ENCODE measurements around the gene CCDC148.
"Not testable (repeated sequence)": the region's sequence is repeated elsewhere in the genome, so short reads cannot be mapped to it uniquely, and the experiment has no call there.

CCDC148 gene

DNA sequence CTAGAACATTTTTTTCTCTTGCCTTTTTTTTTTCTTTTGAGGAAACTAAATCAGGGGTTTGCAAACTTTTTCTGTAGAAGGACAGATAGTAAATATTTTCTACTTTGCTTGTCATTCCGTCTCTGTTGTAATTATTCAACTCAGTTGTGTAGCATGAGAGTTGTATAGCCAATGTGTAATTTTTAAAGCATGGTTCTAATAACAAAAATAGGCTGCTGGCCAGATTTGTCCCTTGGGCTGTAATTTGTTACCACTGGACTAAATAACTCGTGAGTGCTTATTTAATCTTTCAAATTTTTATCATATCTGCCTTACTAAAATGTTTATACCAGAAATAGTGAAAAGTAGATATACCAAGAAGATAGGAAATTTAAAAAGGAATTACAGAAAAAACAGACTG, 43.0 kb downstream of the CCDC148 start:
- DNase-seq = no peak

DNA sequence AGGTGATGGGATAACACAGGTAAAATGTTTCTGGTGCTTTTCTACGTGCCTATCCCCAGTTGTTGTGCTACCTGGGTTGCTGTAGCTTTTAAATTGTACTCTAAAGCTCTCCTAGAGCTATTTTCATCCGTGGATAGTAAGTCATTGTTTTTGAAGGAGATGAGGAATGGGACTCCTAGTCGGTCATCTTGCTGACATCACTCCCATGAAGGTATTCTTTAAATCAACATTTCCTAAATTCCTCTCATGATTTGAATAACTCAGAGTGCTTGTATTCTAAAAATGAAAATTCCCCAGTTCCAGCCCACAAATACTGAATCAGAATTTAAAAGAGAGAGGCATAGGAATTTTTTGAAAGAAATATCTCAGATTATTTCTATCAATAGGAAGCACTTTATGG, 44.3 kb downstream of the CCDC148 start:
- no peak for DNase-seq

DNA sequence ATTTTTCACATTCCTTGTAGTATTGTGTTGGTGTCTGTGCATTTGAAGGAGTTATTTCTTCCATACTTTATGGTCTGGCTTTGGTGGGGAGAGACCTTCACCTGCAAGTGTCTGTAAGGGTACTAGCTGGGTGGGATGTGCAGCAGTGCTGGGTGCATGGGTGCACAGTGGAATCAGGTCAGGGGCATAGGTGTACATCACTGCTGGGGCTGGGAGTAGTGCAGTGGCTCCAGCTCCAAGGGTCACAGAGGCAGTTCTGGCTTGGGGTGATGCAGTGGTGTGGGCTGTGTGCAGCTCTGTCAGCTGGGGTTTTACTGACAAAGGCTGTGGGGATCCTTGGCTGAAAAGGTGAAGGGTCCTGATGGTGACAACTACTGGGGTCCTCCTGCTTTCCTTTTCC, 44.8 kb downstream of the CCDC148 start:
- no peak for DNase-seq

DNA sequence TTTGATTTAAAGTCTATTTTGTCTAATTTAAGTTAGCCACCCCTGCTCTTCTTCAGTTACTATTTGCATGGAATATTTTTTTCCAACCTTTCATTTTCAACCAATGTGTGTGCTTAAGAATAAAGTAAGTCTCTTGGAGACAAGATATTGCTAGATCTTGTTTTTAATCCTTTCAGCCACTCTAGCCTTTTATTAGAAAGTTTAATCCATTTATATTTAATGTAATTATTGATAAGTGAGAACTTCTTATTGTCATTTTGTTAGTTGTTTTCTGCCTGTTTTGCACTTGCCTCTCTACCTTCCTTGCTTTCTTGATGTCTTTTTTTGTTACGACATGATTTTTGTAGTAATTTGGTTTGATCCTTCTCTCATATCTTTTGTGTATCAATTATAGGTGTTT, 46.4 kb downstream of the CCDC148 start:
- DNase-seq = no peak

DNA sequence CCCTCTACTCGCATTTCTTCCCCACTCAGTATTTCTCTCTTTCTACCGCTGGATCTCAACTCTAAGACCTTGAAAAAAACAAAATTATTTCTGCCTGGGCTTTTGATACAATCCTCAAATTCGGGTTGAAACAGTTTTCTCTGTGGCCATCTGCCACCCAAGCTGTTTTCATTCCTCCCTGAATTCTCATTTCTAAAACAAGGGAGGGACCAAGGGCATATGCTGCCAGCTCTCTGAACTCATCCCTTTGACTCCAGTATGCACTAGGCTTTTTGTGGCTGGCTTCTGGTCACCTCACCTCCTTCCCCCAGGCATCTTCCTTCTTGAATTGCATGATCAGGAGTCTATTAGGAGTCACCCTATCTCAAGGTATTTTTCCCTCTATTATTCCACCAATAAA, 49.5 kb downstream of the CCDC148 start:
- no peak for DNase-seq

DNA sequence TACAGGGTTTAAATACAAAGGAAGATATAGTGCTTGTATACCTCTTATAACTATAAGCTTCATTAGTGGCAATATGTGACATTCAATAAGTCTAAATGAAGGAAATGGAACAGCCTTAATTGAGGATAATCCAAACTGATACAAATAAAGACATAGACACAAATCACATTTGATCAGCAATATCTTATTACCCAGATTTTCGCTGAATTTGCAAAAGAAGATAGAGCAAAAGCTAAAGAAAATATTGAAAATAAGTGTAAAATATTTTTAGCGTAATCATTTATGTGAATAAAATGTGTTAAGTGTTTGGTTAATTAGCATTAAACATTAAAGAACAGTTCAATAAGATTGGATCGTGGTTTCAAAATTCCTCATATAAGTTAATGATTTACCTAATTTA, 51.2 kb downstream of the CCDC148 start:
- no peak for DNase-seq

DNA sequence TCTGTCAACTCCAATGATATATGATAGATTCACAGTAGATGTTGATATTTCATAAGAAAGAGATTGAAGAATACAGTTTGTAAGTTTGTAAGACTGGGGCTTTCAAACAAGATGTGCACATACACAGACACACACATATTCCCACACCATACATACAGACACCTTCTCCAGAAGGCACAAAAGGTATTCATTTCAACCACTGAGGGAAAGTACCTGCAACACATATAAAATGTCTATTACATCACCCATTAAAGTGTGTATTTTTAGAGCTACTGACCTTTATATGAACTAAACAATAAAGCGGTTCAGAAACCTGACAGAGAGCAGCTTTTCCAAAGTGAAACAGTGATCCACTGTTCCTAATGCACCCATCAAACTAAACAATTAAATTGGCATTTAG, 53.3 kb downstream of the CCDC148 start:
- DNase-seq = no peak

DNA sequence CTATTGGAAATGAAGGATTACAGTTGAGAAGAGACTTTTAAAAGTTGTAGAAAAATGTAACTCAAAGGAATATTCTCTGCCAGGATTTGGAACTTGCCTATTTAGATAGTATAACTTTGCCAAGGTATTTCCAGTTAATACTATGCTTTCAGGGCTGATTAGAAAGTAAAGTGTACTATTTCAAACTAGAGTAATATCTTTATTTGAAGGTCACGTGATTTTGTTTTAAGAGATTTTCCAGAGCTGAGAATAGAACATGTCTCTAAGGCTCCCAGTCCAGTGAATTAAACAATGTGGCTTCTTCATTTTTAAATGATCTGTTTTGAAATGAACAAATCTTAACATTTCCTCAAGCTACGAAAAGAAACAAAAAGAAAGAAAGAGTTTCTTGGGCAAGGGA, 53.9 kb downstream of the CCDC148 start:
- DNase-seq = no peak

DNA sequence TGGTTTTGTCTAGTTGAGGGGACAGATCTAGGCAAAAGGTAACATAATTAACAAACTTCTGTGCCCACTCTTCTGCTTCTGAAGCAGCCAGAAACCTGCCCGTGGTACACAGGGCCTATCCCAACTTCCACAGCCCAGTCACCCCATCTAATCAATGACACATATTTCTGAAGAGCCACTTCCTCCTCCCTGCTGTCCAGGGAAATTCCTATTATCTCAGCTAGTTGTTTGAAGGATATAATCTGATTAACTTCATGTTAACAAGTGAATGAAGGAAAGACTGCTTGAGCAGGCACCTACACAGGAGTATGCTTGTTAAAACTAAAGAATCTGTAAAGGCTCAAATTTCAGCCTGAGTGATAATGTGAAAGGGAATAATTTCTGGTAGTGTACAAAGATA, 61.4 kb downstream of the CCDC148 start:
- DNase-seq = no peak

DNA sequence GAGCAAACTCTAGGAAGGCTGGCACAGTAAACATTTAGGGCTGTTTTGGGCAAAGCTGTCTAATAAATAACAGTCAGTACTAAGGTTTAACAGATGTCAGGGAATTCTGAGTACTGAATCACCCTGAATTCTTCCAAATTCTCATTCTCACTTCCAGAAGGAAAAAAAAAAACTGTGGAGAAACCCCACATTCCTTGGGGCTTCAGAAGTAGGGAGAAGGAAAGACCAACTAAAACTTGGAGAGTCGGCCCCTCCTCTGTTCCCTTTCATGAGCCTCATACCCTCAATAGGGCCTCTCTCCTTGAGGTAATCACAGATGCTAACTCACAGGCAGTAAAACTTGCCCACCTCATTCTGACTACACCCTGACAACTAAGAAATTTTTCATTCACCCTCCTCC, 62.1 kb downstream of the CCDC148 start:
- no peak for DNase-seq

DNA sequence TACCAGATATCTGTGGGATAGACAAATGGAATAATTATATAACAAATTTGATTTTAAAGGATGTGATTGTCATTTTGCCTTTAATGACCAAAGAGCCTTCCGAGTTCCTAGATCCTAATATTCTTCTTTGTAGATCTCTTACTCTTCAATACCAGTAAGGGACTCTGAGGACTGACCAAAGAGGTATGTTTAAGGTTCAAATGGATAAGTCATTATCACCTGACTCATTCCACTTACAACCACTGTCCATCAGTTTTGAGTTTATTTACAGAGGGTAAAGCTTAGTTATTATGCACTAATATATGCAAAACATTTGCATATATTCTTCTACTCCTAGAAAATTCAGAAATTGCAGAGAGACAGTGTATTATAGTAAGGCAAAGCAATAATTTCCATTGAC, 62.7 kb downstream of the CCDC148 start:
- no peak for DNase-seq

DNA sequence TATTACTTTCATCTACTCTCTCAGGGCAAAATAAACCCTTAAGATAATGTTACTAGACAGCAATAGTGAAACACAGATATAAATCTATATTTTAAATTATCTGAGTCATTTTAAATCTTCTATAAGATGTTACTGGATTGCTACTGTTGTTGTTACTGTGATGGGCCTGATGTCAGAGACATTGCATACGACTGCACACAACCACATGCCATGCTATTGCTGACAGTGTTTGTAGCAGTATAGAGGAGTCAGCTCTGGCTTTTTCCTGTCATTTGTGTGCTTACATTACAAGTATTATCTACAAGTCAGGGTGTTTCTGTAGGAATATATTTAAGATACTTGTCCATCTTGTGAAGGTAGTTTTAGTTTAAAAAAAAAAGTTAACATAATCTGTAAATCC, 63.9 kb downstream of the CCDC148 start:
- DNase-seq = no peak

DNA sequence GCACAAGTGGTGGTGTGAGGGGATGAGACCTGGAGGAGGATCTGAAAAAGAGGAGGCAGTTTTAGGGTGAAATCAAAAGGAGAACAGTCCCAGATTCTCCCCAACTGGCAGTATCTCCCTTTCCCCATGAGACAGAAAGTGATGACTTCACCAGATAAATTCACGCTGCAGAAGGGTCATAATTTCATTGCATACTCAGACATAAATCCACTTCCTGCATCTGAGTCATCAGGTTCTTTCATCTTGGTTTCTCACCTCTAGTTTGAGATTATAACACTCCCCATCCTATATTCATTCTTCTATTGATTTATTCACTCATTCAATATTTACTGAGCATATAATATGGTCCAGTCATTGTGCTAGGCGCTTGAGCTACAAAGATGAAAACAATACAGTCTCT, 64.7 kb downstream of the CCDC148 start:
- DNase-seq = no peak

DNA sequence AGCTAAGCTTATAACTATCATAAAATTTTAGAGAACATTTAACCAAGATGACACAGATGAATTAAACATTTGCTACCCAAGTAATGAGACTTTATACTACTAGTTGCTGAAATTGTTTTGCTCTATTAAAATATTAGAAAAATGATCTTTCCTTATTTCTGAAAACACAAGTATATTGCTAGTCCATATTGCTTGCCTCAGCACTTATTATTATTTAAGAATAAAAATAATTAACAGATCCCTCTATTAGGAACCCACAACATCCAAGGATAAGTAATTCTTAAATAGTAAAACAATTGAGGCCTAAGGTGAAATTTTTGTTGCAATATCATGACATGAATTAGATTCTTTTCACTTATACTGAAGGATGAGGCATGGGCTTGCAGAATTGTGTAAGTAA, 65.2 kb downstream of the CCDC148 start:
- no peak for DNase-seq

DNA sequence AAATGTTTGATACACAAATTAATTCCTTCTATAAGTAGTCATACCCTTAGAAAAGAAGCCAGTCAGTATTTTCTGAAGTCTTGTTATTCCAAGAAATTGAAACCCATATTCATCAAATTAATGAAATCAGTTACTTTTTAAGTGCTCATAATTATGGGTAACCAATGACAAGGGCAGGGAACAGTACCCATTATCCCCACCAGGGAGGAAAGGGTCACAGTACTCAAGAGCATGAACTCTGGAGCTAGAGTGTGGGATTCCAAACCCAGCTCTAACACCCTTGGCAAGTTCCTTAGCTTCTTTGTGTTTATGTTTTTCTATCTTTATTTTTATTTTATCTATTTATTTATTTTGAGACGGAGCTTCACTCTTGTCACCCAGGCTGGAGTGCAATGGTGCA, 68.4 kb downstream of the CCDC148 start:
- DNase-seq = no peak

DNA sequence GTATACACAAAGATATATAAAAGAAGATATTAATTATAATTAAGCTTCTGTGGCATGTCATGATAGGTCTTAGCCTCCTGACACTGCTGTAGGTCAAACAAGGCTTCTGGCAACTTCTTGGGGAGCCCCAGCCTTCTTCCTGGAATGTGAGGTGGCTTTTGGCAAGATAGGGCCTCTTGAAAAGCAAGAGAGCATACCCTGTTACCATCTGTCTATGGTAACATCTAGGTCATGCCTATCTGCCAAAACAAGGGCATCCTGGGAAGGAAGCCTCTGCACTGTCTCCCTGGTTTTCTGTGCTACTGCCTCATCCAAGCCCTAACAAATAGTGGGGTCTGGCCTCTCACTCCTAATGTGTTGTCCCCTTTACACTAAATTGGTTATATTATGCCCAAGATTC, 70.9 kb downstream of the CCDC148 start:
- DNase-seq = no peak

DNA sequence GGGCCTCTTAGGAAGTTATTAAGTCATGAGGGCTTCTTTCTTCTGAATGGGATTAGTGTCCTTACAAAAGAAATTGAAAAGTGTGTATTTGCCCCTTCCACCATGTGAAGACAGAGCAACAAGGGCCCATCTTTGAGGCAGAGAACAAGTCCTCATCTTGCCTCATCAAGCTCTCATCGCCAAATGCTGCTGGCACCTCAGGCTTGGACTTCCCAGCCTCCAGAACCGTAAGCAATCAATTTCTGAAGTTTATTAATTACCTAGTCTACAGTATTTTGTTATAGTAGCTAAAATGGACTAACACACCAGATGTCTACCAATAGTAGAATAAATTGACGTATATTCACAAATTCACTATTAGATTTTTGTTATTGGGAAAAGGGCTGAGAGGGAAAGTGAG, 74.6 kb downstream of the CCDC148 start:
- DNase-seq = no peak

DNA sequence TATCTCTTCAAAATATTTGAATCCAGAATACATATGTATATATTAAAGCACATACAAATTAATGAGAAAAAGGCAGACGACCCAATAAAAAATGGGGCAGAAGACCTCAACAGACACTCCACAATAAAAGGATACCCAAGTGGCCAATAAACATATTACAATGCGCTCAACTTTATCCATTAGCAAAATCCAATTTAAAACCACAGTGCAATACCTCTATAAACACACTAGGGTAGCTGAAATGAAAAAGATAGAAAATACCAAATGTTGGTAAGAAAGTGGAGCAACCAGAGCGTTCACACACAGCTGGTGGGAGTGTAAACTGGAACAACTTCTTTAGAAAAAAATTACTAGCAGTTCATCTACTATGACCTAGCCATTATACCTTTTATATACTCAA, 75.3 kb downstream of the CCDC148 start:
- no peak for DNase-seq

DNA sequence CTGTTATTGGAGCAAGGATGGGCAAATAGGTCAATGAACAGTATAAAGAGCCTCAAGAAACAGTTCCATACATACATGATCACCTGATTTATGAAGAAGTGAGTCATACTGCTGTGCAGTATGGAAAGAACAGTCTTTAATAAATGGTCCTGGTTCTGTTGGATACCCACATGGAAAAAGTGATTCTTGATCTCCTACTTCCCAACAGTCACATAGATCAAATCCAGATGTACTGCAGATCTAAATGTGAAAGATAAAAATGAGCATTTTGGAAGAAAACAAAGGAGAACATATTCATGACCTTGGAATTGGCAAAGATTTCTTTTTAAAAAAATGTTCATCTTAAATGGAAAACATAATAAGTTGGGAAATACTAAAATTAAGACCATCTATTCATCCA, 75.8 kb downstream of the CCDC148 start:
- DNase-seq = no peak

DNA sequence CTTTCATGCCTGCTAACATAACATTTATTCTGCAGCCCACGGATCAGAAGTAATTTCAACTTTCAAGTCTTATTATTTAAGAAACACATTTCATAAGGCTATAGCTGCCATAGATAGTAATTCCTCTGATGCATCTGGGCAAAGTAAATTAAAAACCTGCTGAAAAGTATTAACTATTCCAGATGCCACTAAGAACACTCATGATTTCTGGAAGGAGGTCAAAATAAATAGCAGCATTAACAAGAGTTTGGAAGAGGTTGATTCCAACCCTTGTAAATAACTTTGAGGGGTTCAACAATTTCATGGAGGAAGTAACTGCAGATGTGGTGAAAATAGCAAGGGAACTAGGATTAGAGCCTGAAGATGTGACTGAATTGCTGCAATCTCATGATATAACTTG, 77.6 kb downstream of the CCDC148 start:
- no peak for DNase-seq

DNA sequence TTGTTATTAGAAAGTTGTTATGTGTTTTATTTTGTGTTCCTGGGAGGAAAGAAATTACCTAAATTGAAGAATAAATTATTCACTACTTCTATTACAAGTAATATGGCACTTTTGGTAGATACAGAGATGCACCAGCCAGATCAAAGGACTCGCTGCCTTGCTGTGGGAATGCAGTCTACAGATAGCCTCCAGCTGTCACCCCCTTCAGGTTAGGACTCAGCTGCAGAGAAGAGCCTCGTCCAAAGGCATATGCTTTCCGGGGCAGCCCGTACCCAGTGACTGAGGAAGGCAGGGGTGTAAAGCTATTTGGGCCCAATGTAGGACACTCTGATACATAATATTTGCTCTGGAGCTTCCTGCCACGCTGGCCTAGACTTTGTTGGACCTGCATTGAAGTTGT, 90.2 kb downstream of the CCDC148 start:
- no peak for DNase-seq

DNA sequence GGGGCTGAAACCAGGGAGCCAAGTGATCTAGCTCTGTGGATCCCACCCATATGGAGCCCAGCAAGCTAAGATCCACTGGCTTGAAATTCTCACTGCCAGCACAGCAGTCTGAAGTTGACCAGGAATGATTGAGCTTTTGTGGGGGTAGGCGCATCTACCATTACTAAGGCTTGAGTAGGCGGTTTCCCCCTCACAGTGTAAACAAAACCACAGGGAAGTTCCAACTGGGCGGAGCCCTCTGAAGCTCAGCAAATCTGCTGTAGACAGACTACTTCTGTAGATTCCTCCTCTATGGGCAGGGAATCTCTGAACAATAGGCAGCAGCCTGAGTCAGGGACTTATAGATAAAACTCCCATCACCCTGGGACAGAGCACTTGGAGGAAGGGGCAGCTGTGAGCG, 96.7 kb downstream of the CCDC148 start:
- no peak for DNase-seq

DNA sequence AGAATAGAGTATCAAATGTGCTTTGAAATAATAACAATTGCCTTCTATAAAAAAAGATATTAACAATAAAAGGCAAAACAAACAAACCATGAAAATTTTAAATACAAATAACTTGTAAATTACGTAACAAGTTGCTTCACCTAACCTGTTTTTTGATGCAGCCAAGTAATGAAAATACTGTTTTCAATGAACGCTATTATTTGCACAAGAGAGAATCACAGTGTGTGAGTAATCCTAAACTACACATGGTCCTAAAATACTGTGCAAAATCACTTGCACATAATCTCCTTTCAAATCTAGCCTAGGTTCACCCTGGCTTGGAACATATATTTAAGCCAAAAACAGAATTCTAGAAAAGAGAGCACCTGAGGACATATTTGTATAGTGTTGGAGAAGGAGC, 98.9 kb downstream of the CCDC148 start:
- DNase-seq = no peak

DNA sequence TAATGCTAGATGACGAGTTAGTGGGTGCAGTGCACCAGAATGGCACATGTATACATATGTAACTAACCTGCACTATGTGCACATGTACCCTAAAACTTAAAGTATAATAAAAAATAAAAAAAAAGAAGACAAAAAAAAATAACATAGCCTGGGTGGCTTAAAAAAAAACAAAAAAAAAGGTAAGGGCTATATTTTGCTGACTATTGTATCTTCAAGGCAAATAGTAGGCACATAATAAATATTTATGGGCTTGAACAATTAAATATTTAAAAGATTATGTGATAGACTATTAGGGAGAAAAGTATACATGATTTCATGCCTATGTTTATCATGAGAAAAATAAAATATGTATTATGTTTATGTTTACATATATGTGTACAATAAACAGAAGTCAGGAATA, 99.4 kb downstream of the CCDC148 start:
- DNase-seq = no peak

DNA sequence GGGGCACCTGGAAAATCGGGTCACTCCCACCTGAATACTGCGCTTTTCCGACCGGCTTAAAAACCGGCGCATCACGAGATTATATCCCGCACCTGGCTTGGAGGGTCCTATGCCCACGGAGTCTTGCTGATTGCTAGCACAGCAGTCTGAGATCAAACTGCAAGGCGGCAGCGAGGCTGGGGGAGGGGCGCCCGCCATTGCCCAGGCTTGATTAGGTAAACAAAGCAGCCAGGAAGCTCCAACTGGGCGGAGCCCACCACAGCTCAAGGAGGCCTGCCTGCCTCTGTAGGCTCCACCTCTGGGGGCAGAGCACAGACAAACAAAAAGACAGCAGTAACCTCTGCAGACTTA, 105.1 kb downstream of the CCDC148 start:
- not testable (repeated sequence) for DNase-seq

DNA sequence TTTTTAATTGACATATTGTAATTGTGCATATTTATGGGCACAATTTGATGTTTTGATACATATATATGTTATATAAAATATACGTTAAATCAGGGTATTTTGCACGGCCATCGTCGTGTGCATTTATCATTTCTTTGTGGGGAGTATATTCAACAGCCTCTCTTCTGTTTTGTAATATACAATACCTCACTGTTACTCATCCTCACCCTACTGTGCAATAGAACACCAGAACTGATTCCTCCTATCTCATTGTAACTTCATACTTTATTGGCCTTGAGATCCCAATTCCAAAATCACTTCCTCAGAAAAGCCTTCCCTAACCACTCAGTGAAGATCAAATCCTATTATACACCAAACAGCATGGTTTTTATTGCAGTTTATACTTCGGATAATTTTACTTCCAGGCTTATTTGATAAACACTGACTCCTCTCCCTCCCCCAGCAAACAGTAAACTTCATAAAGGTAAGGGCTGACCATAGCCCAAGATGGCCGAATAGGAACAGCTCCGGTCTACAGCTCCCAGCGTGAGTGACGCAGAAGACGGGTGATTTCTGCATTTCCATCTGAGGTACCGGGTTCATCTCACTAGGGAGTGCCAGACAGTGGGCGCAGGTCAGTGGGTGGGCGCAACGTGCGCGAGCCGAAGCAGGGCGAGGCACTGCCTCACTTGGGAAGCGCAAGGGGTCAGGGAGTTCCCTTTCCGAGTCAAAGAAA, 105.6 kb downstream of the CCDC148 start:
- DNase-seq = not testable (repeated sequence)

Data from AML-193 (cell line).